Ishikawa (cell line): ENCODE results near the gene CPNE9.

Experiments
- CEBPB ChIP-seq: IDR thresholded peaks from 2 replicates; pipeline ENCODE4 v1.6.1; 2012
- CREB1 ChIP-seq: IDR thresholded peaks from 2 replicates; pipeline ENCODE4 v1.6.1; 2012; ENCODE audit warnings: low read depth
- EGR1 ChIP-seq: IDR thresholded peaks from 2 replicates; pipeline ENCODE4 v1.6.1; 2012
- EP300 ChIP-seq: IDR thresholded peaks from 2 replicates; pipeline ENCODE4 v1.6.1; 2012; ENCODE audit warnings: borderline replicate concordance
- NFIC ChIP-seq: IDR thresholded peaks from 2 replicates; pipeline ENCODE4 v1.6.1; 2012
- RAD21 ChIP-seq: IDR thresholded peaks from 2 replicates; pipeline ENCODE4 v1.6.1; 2012; ENCODE audit warnings: low read depth
- TAF1 ChIP-seq: IDR thresholded peaks from 2 replicates; pipeline ENCODE4 v1.6.1; 2012; ENCODE audit warnings: low read depth, mild to moderate bottlenecking
- TCF12 ChIP-seq: IDR thresholded peaks from 2 replicates; pipeline ENCODE4 v1.6.1; 2012; ENCODE audit warnings: low read depth
- TEAD4 ChIP-seq: IDR thresholded peaks from 2 replicates; pipeline ENCODE4 v1.6.1; 2012
- YY1 ChIP-seq: IDR thresholded peaks from 2 replicates; pipeline ENCODE4 v1.6.1; 2012; ENCODE audit warnings: low read depth
- ZBTB7A ChIP-seq: IDR thresholded peaks from 2 replicates; pipeline ENCODE4 v1.6.1; 2012; ENCODE audit warnings: low read depth
- TF ChIP-seq, protein P1 (sequence below): IDR thresholded peaks from 2 replicates; pipeline ENCODE4 v1.6.1; 2012; ENCODE audit warnings: low read depth, mild to moderate bottlenecking
- TF ChIP-seq, protein P2 (sequence below): IDR thresholded peaks from 2 replicates; pipeline ENCODE4 v1.6.1; 2012
- TF ChIP-seq, protein P3 (sequence below): IDR thresholded peaks from 2 replicates; pipeline ENCODE4 v1.6.1; 2012

Gene CPNE9

DNA sequence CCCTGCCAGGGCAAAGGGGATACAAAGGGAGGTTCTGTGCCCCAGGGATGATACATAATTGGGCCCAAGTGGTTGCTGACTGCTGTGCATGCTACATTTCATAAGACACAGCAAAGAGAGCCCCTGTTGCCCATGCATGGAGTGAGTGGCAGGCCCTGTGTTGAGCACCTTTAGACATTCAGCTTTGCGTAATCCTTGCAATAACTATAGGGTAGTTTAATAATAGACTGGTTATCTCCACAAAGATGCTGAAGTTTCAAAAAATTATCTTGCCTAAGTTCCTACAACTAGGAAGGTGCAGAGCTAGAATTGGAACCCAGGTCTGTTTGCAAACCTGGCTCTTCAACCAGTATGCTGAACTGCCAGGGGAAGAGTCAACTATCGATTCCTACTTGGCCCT lies 44.4 kb downstream of the CPNE9 start:
- TF ChIP-seq EP300 (no peak), RAD21 (no peak), YY1 (no peak), EGR1 (no peak), TAF1 (no peak), CREB1 (no peak), ZBTB7A (no peak)
- TF ChIP-seq, protein P1, sequence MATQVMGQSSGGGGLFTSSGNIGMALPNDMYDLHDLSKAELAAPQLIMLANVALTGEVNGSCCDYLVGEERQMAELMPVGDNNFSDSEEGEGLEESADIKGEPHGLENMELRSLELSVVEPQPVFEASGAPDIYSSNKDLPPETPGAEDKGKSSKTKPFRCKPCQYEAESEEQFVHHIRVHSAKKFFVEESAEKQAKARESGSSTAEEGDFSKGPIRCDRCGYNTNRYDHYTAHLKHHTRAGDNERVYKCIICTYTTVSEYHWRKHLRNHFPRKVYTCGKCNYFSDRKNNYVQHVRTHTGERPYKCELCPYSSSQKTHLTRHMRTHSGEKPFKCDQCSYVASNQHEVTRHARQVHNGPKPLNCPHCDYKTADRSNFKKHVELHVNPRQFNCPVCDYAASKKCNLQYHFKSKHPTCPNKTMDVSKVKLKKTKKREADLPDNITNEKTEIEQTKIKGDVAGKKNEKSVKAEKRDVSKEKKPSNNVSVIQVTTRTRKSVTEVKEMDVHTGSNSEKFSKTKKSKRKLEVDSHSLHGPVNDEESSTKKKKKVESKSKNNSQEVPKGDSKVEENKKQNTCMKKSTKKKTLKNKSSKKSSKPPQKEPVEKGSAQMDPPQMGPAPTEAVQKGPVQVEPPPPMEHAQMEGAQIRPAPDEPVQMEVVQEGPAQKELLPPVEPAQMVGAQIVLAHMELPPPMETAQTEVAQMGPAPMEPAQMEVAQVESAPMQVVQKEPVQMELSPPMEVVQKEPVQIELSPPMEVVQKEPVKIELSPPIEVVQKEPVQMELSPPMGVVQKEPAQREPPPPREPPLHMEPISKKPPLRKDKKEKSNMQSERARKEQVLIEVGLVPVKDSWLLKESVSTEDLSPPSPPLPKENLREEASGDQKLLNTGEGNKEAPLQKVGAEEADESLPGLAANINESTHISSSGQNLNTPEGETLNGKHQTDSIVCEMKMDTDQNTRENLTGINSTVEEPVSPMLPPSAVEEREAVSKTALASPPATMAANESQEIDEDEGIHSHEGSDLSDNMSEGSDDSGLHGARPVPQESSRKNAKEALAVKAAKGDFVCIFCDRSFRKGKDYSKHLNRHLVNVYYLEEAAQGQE, result no peak
- TF ChIP-seq, protein P2, sequence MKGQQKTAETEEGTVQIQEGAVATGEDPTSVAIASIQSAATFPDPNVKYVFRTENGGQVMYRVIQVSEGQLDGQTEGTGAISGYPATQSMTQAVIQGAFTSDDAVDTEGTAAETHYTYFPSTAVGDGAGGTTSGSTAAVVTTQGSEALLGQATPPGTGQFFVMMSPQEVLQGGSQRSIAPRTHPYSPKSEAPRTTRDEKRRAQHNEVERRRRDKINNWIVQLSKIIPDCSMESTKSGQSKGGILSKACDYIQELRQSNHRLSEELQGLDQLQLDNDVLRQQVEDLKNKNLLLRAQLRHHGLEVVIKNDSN, result no peak

DNA sequence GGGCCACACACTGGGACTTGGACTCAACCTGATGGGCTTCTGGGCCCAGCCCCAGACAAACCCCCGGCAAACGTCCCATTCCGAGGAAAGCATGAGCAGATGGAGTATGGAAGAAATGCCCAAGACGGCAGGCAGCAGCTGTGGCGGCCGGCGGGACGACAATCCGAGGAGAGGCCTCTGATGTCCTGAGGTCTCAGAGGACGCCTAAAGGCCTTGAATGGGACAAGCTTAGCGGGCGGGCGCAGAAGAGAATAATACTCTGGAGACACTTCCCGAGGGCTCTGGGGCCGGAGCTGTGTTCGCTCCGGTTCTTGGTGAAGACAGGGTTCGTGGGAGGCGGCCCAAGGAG lies 45.6 kb downstream of the CPNE9 start:
- TF ChIP-seq NFIC, result no peak
- TF ChIP-seq TAF1, result 0 out of 2 replicates have a peak, but pooled peaks have one; percentile 27
- TF ChIP-seq RAD21, result 0 out of 2 replicates have a peak, but pooled peaks have one; percentile 13

DNA sequence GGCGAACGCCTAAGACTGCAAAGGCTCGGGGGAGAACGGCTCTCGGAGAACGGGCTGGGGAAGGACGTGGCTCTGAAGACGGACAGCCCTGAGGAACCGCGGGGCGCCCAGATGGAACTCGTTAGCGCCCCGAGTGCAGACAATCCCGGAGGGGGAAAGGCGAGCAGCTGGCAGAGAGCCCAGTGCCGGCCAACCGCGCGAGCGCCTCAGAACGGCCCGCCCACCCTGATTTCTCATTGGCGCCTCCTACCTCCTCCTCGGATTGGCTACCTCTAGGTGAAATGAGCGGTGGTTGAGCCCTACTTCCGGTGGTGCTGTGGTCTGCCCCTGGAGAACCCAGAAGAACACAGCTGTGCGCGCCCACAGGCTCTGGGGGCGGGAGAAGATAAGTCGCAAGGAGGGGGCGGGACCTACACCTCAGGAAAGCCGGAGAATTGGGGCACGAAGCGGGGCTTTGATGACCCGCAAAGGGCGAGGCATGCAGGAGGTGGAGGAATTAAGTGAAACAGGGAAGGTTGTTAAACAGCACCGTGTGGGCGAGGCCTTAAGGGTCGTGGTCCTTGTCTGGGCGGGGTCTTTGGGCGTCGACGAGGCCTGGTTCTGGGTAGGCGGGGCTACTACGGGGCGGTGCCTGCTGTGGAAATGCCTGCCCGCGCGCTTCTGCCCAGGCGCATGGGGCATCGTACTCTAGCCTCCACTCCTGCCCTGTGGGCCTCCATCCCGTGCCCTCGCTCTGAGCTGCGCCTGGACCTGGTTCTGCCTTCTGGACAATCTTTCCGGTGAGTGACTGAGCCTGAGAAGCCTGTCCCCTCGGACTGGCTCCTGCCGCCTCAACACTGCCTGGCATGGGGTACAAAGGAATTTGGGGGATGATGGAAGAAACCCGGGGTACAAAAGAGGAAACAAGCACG lies 46.3 kb downstream of the CPNE9 start, which contains the start of gene OGG1:
Gene OGG1, plus strand, starts transcription at position 308 of the 911 bp plus-strand sequence. Its CDS starts 335 bp downstream, at position 643.
- TF ChIP-seq, protein P2, result no peak
- TF ChIP-seq ZBTB7A, result peak; percentile 72; the same call in 1 of the 2 replicates
- peak; percentile 91 for TF ChIP-seq NFIC
- TF ChIP-seq, protein P3, sequence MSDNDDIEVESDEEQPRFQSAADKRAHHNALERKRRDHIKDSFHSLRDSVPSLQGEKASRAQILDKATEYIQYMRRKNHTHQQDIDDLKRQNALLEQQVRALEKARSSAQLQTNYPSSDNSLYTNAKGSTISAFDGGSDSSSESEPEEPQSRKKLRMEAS, result peak; percentile 88
- TF ChIP-seq TCF12, result peak; percentile 19; the same call in 1 of the 2 replicates
- TF ChIP-seq TEAD4, result no peak
- TF ChIP-seq EGR1, result peak; percentile 65; the same call in 1 of the 2 replicates

DNA sequence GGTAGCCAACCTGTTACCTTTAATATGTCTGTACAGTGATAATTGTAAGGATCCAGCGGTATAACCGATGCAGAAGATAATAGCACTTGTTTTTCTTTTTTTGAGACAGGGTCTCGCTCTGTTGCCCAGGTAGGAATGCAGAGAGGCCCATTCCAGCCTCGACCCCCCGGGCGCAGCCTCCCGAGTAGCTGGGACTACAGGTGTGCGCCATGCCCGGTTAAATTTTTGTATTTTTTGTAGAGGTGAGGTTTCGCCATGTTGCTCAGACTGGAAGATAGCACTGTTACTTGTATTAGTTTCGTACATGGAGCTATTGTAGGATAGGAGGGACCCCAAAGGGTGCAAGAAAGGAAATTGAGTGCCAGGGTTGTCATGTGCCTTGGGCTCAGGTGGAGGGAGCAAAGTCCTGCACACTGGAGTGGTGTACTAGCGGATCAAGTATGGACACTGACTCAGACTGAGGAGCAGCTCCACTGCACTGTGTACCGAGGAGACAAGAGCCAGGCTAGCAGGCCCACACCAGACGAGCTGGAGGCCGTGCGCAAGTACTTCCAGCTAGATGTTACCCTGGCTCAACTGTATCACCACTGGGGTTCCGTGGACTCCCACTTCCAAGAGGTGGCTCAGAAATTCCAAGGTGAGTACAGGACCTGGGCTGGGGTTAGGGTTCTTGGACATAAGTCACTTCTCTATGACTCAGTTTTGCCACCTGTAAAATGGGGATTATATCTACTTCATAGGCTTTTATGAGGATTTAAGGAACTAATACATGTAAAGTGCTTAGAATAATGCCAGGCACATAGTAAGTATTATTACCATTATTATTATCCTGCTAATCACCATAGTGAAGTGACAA lies 47.2 kb downstream of the CPNE9 start:
- TF ChIP-seq, protein P1, result no peak

DNA sequence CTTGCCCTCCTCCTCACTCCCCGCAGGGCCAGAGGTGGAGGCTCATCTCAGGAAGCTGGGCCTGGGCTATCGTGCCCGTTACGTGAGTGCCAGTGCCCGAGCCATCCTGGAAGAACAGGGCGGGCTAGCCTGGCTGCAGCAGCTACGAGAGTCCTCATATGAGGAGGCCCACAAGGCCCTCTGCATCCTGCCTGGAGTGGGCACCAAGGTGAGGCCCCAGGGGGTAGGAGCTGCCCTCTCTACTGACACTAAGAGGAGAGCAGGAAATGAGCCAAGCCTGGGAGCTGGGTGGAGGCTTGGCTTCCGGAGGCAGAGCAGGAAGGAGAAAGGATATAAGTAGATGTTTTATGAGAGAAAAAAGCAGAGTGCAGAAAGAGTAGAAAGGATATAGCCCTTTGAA lies 51.0 kb downstream of the CPNE9 start:
- no peak for TF ChIP-seq EP300
- TF ChIP-seq CEBPB, result no peak
- TF ChIP-seq ZBTB7A, result no peak
- TF ChIP-seq, protein P2, result no peak
- TF ChIP-seq TEAD4, result no peak
- TF ChIP-seq, protein P3, result no peak
- TF ChIP-seq YY1, result no peak
- TF ChIP-seq TCF12, result no peak
- no peak for TF ChIP-seq RAD21
- TF ChIP-seq, protein P1, result no peak
- TF ChIP-seq CREB1, result no peak
- no peak for TF ChIP-seq NFIC
- no peak for TF ChIP-seq EGR1
